KOPT-K1 (cell line): ENCODE results near the gene CES5A.
"Not testable (repeated sequence)": the region's sequence is repeated elsewhere in the genome, so short reads cannot be mapped to it uniquely, and the experiment has no call there.

ENCODE experiments used
- H3K27ac ChIP-seq: fragments of 200-600 bp; sonication (generic); 2 replicates; pipeline ENCODE4 v1.5.1; 2016; ENCODE audit warnings: antibody characterized with exemption, mild to moderate bottlenecking, low read depth, low read length; ENCODE audit not compliant: poor library complexity, severe bottlenecking
- H3K36me3 ChIP-seq: fragments of 200-600 bp; sonication (generic); 2 replicates; pipeline ENCODE4 v1.5.1; 2017; ENCODE audit warnings: antibody characterized with exemption, mild to moderate bottlenecking, low read length, moderate library complexity; ENCODE audit not compliant: insufficient read depth
- H3K9me3 ChIP-seq: fragments of 200-600 bp; sonication (generic); 2 replicates; pipeline ENCODE4 v1.5.1; 2017; ENCODE audit warnings: antibody characterized with exemption, low read length, mild to moderate bottlenecking; ENCODE audit not compliant: insufficient read depth, poor library complexity, severe bottlenecking

Gene CES5A

GRCh38 chr16:55805104-55805503 lies 70.1 kb downstream of the CES5A start:
- not testable (repeated sequence) for H3K36me3 ChIP-seq, H3K27ac ChIP-seq, H3K9me3 ChIP-seq

DNA sequence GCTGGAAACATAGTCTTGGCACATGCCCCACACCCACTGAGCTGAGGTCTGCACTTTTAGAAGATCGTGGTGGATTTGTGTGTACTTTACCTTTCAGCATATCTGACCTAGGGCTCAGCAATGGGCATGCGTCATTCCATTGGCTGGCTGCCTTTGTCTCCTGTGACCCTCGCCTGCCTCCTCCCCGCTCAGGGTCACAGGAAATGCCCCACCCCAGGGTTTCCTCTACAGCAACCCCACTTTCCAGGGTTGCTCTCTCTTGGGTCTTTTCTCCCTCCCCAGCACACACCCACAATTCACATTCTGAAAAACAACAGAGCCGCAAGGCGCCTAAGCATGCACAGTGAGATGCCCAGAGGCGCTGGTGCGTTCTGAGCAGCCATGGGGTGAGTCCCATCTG lies 71.5 kb downstream of the CES5A start:
- not testable (repeated sequence) for H3K36me3 ChIP-seq, H3K9me3 ChIP-seq, H3K27ac ChIP-seq
